IMR-90 (cell line): ENCODE results near the gene DUSP12.

Experiments used
- BHLHE40 ChIP-seq: fragments of 150-350 bp; IDR thresholded peaks from 2 replicates; pipeline ENCODE4 v1.6.1; 2016; ENCODE audit warnings: mild to moderate bottlenecking, low read depth, low read length
- CEBPB ChIP-seq: IDR thresholded peaks from 2 replicates; pipeline ENCODE4 v1.6.1; 2012; ENCODE audit warnings: low read depth, low read length, improper control_type of control experiment
- CHD1 ChIP-seq: IDR thresholded peaks from 2 replicates; pipeline ENCODE4 v1.6.1; 2012; ENCODE audit warnings: low read depth, low read length, improper control_type of control experiment
- CTCF ChIP-seq: conservative IDR thresholded peaks from 2 replicates; pipeline ENCODE4 v1.5.1; 2012; ENCODE audit warnings: mild to moderate bottlenecking, low read depth, low read length, improper control_type of control experiment
- MAFK ChIP-seq: IDR thresholded peaks from 2 replicates; pipeline ENCODE4 v1.6.1; 2012; ENCODE audit warnings: low read depth, low read length, improper control_type of control experiment
- MXI1 ChIP-seq: IDR thresholded peaks from 2 replicates; pipeline ENCODE4 v1.6.1; 2012; ENCODE audit warnings: low read depth, mild to moderate bottlenecking, low read length, moderate library complexity, borderline replicate concordance
- POLR2A ChIP-seq: IDR thresholded peaks from 2 replicates; pipeline ENCODE4 v1.6.1; 2012; ENCODE audit warnings: mild to moderate bottlenecking, low read depth, low read length
- RAD21 ChIP-seq: IDR thresholded peaks from 2 replicates; pipeline ENCODE4 v1.6.1; 2012; ENCODE audit warnings: low read length, improper control_type of control experiment
- RCOR1 ChIP-seq: IDR thresholded peaks from 2 replicates; pipeline ENCODE4 v1.6.1; 2012; ENCODE audit warnings: mild to moderate bottlenecking, low read length, improper control_type of control experiment; ENCODE audit not compliant: insufficient replicate concordance
- RFX5 ChIP-seq: IDR thresholded peaks from 2 replicates; pipeline ENCODE4 v1.8.0; 2012; ENCODE audit warnings: low read depth, mild to moderate bottlenecking, low read length, moderate library complexity

GRCh38 chr1:161726473-161727255, 22.9 kb upstream of the DUSP12 start:
- TF ChIP-seq CTCF (no peak), RAD21 (no peak), RFX5 (no peak), CEBPB (no peak), BHLHE40 (peak; percentile 74), RCOR1 (no peak), MAFK (no peak), POLR2A (peak; percentile 31; the same call in 1 of the 2 replicates), MXI1 (no peak), CHD1 (no peak)
